PC-3 (cell line): ENCODE measurements around the gene EPB41L5. TPM values are rescaled to one million over a fixed set of nuclear protein-coding genes. Genes with fewer than 3 reads are reported as not detected.

Source experiments
- ATAC-seq: fragments of 200-7000 bp; cut with Tn5 transposase; 2 replicates; pipeline ENCODE4 v1.9.1; 2020; ENCODE audit warnings: mild to moderate bottlenecking, moderate library complexity
- BruUV-seq: library from RNA; stranded (reverse); fragments of 400-500 nt; replicated peaks from 2 replicates; lab custom pipeline; 2021; lab: Mats Ljungman, UMichigan
- CTCF ChIA-PET: fragments of 300-600 bp; sonication (Branson Sonifier 250); formaldehyde crosslinking; loops from one replicate; lab custom pipeline; 2022; ENCODE audit warnings: antibody characterized with exemption; lab: Charles Lee
- POLR2A ChIA-PET: fragments of 300-600 bp; sonication (Branson Sonifier 250); formaldehyde crosslinking; loops from one replicate; lab custom pipeline; 2022; ENCODE audit warnings: antibody characterized with exemption; ENCODE audit not compliant: unreplicated experiment; lab: Charles Lee
- DNase-seq: peaks from one replicate; pipeline ENCODE4 v3.0.0-alpha.2; 2015
- H2AFZ ChIP-seq: fragments of 300-600 bp; sonication (generic); 2 replicates; pipeline ENCODE4 v1.6.0; 2016; ENCODE audit warnings: antibody characterized with exemption, low read length
- H3F3A ChIP-seq: fragments of 300-600 bp; sonication (generic); one replicate; pipeline ENCODE4 v1.6.0; 2017; ENCODE audit warnings: antibody characterized with exemption, low read length, control low read depth, mild to moderate bottlenecking; ENCODE audit not compliant: unreplicated experiment
- H3K27ac ChIP-seq: fragments of 300-600 bp; sonication (generic); 2 replicates; pipeline ENCODE4 v1.5.1; 2016; ENCODE audit warnings: mild to moderate bottlenecking, low read length
- H3K27me3 ChIP-seq: fragments of 300-600 bp; sonication (generic); 2 replicates; pipeline ENCODE4 v1.6.1; 2016; ENCODE audit warnings: low read length, mixed read lengths
- H3K36me3 ChIP-seq: fragments of 300-600 bp; sonication (generic); 2 replicates; pipeline ENCODE4 v1.6.1; 2016; ENCODE audit warnings: low read depth, mixed run types, low read length, mixed read lengths
- H3K4me1 ChIP-seq: fragments of 300-600 bp; sonication (generic); 2 replicates; pipeline ENCODE4 v1.5.1; 2016; ENCODE audit warnings: low read length; ENCODE audit not compliant: insufficient read depth
- H3K4me2 ChIP-seq: fragments of 300-600 bp; sonication (generic); 2 replicates; pipeline ENCODE4 v1.6.0; 2016; ENCODE audit warnings: low read length
- H3K4me3 ChIP-seq: fragments of 300-600 bp; sonication (generic); 2 replicates; pipeline ENCODE4 v1.5.1; 2016; ENCODE audit warnings: mild to moderate bottlenecking, low read length, mixed read lengths
- H3K79me2 ChIP-seq: fragments of 300-600 bp; sonication (generic); 2 replicates; pipeline ENCODE4 v1.6.1; 2017; ENCODE audit warnings: low read length, mixed read lengths
- H3K9ac ChIP-seq: fragments of 300-600 bp; sonication (generic); 2 replicates; pipeline ENCODE4 v1.6.0; 2016; ENCODE audit warnings: mild to moderate bottlenecking, low read length
- H3K9me2 ChIP-seq: fragments of 300-600 bp; sonication (generic); replicated peaks from 2 replicates; pipeline ENCODE4 v1.6.1; 2016; ENCODE audit warnings: mixed run types, low read length, mixed read lengths
- H3K9me3 ChIP-seq: fragments of 300-600 bp; sonication (generic); 2 replicates; pipeline ENCODE4 v1.6.1; 2016; ENCODE audit warnings: low read length, mixed read lengths
- H4K20me1 ChIP-seq: fragments of 300-600 bp; sonication (generic); 2 replicates; pipeline ENCODE4 v1.6.1; 2016; ENCODE audit warnings: low read length, mixed read lengths
- EZH2 ChIP-seq: fragments of 300-600 bp; sonication (generic); IDR thresholded peaks from one replicate; pipeline ENCODE4 v1.6.1; 2017; ENCODE audit warnings: antibody characterized with exemption, mild to moderate bottlenecking, low read length; ENCODE audit not compliant: unreplicated experiment
- EZH2phosphoT487 ChIP-seq: fragments of 300-600 bp; sonication (generic); IDR thresholded peaks from 2 replicates; pipeline ENCODE4 v1.6.1; 2018; ENCODE audit warnings: mild to moderate bottlenecking, antibody characterized with exemption, low read length, borderline replicate concordance
- intact Hi-C: fragments of 100-400 bp; cut with micrococcal nuclease; formaldehyde crosslinking; loops from 2 replicates; pipeline ENCODE4 v1.9.0; 2023
- total RNA-seq: library from RNA; depleted of rRNA; stranded (reverse); fragments of >200 nt; gene quantifications from 2 replicates; pipeline ENCODE4 v1.2.3, GENCODE V29; 2014
- TF ChIP-seq, protein P1 (sequence below): fragments of 300-600 bp; sonication (generic); conservative IDR thresholded peaks from 2 replicates; pipeline ENCODE4 v1.5.1; 2017; ENCODE audit warnings: antibody characterized with exemption, low read depth, mild to moderate bottlenecking, low read length

Gene EPB41L5
- total RNA-seq, 1 experiment from 2014 or later = 11.7 TPM

- H3K27ac ChIP-seq = no peak overlapping the region
- BruUV-seq = no TSS peak
Observed at GRCh38 chr2:120224256-120224655, 211.4 kb downstream of the EPB41L5 start.

DNA sequence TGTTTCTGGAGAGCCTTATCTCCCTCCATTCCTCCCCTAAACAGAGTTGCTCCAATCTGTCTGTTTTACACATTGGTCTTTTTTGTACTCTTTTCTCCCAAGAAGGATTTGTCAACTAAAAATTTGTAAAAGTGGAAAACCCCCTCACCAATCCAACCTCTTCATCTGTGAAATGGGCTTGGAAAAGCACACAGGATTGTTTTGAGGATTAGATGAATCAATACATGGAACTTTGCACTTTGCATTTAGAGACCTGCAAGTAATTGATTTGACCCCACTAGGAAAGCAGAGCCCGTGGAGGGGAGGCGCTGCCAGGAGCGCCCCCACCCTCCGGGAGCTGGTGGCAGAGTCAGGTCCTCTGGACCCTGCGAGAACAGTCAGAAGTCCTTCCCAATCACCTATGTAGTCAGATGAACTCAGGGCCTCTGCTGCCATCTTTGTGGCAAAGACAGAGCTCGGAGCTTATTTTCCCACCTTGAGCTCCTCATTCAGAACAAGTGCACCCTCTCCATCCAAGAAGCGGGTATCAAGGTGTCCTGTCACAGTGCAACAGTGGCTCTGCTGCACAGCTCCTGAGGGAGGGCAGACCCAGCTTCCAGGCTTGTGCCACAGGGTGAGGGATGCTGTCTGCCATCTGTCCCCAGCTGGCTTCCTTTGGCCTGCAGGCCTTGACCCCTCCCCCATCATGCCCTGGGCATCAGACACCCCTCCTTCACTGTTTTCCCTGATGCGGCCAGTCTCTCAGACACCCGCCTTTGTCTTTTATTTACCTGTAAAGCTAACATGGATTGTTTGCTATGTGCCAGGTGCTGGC lies 212.1 kb downstream of the EPB41L5 start:
- H3K79me2 ChIP-seq = peaks cover 33% of the 10 kb centered on the region
- ATAC-seq (no peak), DNase-seq (no peak)
- no peak overlapping the region for H3K9ac ChIP-seq
- no peak overlapping the region; the same call in 1 of the 2 replicates for H3K4me2 ChIP-seq
- H3K27ac ChIP-seq = no peak overlapping the region
- H3K4me1 ChIP-seq = peaks cover 59% of the 10 kb centered on the region
- TF ChIP-seq EZH2 = no peak
- TF ChIP-seq EZH2phosphoT487 = no peak
- TF ChIP-seq, protein P1, sequence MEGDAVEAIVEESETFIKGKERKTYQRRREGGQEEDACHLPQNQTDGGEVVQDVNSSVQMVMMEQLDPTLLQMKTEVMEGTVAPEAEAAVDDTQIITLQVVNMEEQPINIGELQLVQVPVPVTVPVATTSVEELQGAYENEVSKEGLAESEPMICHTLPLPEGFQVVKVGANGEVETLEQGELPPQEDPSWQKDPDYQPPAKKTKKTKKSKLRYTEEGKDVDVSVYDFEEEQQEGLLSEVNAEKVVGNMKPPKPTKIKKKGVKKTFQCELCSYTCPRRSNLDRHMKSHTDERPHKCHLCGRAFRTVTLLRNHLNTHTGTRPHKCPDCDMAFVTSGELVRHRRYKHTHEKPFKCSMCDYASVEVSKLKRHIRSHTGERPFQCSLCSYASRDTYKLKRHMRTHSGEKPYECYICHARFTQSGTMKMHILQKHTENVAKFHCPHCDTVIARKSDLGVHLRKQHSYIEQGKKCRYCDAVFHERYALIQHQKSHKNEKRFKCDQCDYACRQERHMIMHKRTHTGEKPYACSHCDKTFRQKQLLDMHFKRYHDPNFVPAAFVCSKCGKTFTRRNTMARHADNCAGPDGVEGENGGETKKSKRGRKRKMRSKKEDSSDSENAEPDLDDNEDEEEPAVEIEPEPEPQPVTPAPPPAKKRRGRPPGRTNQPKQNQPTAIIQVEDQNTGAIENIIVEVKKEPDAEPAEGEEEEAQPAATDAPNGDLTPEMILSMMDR = no peak
- H3K9me3 ChIP-seq = no peaks in the 10 kb centered on the region
- no peak overlapping the region for H3K4me3 ChIP-seq
- POLR2A ChIA-PET = no interaction called here
- 0 out of 2 replicates have a peak, but pooled peaks cover 5% of the 10 kb centered on the region for H3K36me3 ChIP-seq
- H4K20me1 ChIP-seq = peaks cover 5% of the 10 kb centered on the region; the same call in 1 of the 2 replicates
- intact Hi-C loops = no loop called here
- CTCF ChIA-PET = interaction anchor here (0.6 to 0.9 kb wide), 2 partner anchors 64 to 88 kb away, joined by 3 read pairs; no protein-coding TSS in a partner anchor
- no peak overlapping the region for H2AFZ ChIP-seq
- no TSS peak for BruUV-seq
- no peaks in the 10 kb centered on the region for H3F3A ChIP-seq
- no peaks in the 10 kb centered on the region for H3K27me3 ChIP-seq
- no peaks in the 10 kb centered on the region for H3K9me2 ChIP-seq

More at GRCh38 chr2:120224256-120224655, 211.4 kb downstream of the EPB41L5 start:
- Histone ChIP-seq H3K4me3 (peak overlapping the region; percentile 70), H3K36me3 (0 out of 2 replicates have a peak, but pooled peaks cover 5% of the 10 kb centered on the region), H3K4me1 (peaks cover 54% of the 10 kb centered on the region), H2AFZ (0 out of 2 replicates have a peak overlapping the region, but pooled peaks have one; percentile 75), H3K27me3 (no peaks in the 10 kb centered on the region), H3F3A (no peaks in the 10 kb centered on the region), H3K79me2 (peaks cover 40% of the 10 kb centered on the region), H3K9me3 (no peaks in the 10 kb centered on the region), H3K9me2 (no peaks in the 10 kb centered on the region), H4K20me1 (peaks cover 5% of the 10 kb centered on the region; the same call in 1 of the 2 replicates), H3K4me2 (peak overlapping the region; percentile 83), H3K9ac (no peak overlapping the region)
- intact Hi-C loops = no loop called here
- TF ChIP-seq, protein P1 = no peak
- TF ChIP-seq EZH2 = no peak
- no peak for TF ChIP-seq EZH2phosphoT487
- ATAC-seq (no peak), DNase-seq (no peak)
- ChIA-PET CTCF (no interaction called here), POLR2A (no interaction called here)
